Measurements from ENCODE around the gene TMEM145.

- TF ChIP-seq CTCF (IDR thresholded peaks at IDR 0.05; ENCODE audit: poor library complexity, severe bottlenecking) (no peak), MXI1 (conservative IDR thresholded peaks at IDR 0.05; ENCODE audit: poor library complexity, severe bottlenecking) (no peak)
These were observed 40.4 kb downstream of the TMEM145 start for GRCh38 chr19:42353341-42354015.
